OCI-M1 (cell line): Measurements from ENCODE around the gene NCOA6.
"Not testable (repeated sequence)": the region's sequence is repeated elsewhere in the genome, so short reads cannot be mapped to it uniquely, and the experiment has no call there.

Experiments used
- DNase-seq: peaks from one replicate; lab custom pipeline; 2025; lab: John Stamatoyannopoulos, UW

The NCOA6 gene

GRCh38 chr20:34719242-34720017 lies 106.0 kb downstream of the NCOA6 start:
- not testable (repeated sequence) for DNase-seq

DNA sequence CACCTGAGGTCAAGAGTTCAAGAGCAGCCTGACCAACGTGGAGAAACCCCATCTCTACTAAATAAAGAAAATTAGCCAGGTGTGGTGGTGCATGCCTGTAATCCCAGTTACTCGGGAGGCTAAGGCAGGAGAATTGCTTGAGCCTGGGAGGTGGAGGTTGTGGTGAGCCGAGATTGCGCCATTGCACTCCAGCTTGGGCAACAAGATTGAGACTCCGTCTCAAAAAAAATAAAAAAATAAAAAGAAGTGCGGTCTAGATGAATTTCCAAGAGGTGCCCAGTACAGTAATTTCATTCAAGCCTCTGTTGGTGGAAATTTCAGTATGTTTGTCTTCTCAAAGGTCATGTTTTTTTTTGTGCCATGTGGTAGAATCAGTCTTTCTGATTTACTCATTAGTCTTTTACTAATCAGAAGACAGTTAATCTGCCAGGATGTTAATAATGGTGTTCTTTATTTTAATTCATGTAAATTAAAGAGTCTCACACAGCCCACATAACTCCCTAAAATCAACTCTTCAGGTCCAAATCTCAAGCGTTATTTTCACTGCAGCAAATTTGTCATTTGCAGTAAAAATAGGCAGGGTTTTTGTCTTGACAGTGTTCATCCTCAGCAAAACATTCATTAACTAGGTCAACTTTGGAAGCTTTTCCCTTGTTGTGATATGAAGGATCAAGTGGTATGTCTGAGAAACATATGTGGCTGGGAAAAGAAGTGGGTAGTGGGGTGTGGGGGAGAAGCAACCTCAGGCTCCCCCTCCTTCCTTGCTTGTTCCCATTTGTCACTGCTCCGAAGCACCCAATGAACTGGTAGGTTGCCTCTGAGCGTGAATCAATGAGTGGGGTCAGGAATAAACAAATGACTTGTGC lies 108.0 kb downstream of the NCOA6 start:
- DNase-seq, result no peak

DNA sequence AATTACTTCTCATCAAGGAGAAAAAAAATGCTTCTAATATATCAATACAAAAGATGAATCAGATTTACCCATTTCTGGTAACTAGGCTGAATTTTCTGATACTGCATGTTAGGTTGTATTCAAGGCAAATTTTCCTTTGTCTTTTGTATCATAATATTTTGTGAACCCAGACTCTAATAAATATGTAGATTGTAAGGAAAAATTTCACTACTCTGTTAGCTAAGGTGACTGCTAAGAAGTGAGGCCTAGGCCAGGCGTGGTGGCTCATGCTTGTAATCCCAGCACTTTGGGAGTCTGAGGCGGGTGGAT lies 108.6 kb downstream of the NCOA6 start:
- DNase-seq, result no peak

DNA sequence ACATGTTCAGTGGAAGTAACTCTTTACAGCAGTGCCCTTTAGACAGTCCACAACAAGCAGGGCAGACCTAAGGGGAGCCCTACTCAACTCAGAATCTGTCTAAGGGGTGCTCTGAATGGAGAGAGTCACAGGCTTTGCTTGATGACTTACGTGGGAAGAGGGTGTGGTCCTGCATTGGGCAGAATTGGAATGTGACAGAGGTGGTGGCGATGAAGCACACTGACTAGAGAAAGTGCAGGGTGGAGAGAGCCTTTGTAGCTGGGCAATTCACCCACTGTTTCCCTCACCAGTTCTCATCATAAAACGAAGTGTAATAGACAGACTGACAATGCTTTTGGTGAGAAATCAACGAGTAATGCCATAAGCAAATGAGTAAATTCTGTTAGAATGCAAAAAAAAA lies 110.1 kb downstream of the NCOA6 start:
- DNase-seq, result no peak

GRCh38 chr20:34713944-34714515 lies 111.4 kb downstream of the NCOA6 start:
- not testable (repeated sequence) for DNase-seq

- DNase-seq, result peak; percentile 97
Observed at GRCh38 chr20:34713194-34713943, 112.1 kb downstream of the NCOA6 start.

DNA sequence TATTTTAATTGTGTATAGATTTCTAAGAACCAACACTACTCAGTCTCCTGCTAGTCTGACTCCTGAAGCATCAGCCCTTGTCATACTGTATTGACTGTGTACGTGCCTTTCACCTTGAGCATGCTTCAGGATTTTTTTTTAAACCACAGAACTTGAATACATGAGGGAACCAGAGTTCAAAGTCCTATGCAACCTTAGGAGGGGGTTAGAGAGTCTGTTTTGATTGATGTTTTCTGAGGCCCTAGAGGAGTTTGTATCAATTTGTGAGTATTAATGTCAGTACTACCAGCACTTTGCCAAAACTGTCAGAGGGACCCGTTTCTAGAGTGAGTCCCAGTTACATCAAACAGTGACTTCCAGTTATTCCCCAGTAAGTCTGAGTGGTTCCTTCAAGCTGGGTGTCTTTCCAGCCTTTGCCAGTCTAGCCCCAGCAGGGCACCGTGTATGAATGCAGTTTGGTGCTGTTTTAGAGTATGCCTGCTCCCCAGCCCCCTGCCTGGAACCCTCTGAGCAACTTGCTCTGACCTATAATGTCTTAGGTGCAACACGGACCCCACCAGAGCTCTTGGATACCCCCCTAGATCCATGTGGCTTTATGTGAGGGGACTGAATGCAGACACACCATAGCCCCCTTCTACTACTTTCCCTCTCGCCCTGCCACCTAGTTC lies 112.8 kb downstream of the NCOA6 start:
- DNase-seq, result peak; percentile 20

DNA sequence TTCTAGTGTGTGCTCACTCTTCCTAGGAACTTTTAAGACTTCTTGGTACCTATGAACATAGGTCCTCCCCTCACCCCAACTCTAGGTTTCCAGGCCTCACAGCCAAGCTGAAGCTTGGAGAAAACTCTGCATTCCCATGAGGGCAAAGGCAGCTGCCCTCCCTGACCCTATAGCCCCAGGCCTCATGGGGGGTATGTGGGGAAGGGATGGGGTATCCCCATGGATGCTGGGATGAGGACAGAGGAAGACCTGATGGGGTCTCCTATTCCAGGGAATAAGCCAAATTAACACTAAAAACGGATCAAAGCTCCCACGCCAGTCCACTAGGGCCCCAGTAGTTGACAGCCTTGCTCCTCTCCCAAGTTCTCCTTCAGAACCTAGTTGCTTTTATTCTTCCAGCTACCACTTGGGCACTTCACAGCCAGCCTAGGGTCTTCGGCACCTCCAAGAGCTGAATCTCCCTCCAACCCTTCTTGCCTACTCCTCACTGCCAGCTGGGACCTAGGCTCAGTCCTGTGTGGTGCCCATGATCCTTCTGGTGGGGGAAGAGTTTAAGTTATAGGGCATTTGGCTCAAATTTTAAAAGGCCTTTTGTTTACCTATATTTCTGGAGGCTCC lies 113.5 kb downstream of the NCOA6 start:
- DNase-seq, result no peak

DNA sequence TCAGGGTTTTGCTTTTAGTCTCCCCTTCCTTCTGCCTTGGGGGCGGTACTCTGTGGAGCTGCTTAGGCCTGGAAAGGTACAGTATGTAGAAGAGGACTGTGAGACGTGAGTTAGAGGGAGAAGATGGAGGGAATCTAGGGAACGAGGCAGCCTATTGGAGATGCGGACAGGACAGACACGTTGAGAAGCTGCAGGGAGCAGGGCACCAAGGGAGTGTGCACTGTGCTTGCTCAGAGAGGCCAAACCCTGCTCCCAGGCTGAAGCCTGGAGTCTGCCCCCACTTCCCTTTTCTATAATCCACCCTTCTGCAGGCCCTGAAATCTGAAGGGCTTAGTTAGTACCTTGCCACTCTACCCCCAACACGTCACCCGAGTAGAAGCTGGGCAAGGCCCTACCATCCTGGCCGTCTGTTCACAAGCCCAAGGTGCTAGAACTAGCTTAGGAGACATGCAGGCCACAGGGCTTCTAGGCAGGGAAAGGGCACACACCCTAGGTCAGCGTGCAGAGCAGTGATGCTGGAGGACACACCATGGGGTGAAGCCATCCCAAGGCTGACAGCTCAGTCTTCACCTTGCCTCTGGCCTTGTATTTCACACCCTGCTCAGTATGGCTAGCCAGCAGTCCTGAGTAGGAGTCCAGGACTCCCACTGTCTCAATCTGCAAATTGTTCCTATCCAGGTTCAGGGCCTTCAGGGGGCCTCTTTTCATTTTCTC lies 114.4 kb downstream of the NCOA6 start:
- peak; percentile 38 for DNase-seq

GRCh38 chr20:34710568-34710839 lies 114.9 kb downstream of the NCOA6 start:
- no peak for DNase-seq

DNA sequence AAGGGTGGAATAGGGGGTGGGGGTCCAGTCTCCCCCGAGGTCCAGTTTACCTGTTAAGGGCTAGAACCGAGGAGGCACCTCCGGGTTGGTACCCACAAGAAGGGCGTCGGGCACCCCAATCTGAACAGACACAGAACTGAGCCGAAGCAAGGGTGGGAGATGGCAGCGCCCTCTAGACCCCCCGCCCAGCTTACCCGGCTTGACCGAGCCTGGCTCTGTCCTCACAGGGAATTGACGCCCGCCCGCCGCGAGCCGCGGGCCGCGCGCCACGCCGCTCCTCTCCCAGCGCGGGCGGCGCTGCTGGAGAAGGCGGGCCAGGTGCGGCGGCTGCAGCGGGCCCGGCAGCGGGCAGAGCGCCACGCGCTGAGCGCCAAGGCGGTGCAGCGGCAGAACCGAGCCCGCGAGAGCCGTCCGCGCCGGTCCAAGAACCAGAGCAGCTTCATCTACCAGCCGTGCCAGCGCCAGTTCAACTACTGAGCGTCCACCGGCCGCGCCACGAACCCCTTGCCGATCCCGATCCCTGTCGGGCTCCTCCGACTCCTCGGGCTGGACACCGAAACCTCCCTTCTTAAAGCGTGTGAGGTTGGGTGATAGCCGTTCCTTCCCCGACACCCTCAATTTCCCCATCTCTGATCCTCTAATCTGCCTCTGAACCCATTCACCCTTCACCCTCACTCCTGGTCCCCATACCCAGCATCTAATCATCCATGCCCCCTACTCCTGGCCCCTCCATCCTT lies 115.5 kb downstream of the NCOA6 start:
- DNase-seq, result peak; percentile 89

DNA sequence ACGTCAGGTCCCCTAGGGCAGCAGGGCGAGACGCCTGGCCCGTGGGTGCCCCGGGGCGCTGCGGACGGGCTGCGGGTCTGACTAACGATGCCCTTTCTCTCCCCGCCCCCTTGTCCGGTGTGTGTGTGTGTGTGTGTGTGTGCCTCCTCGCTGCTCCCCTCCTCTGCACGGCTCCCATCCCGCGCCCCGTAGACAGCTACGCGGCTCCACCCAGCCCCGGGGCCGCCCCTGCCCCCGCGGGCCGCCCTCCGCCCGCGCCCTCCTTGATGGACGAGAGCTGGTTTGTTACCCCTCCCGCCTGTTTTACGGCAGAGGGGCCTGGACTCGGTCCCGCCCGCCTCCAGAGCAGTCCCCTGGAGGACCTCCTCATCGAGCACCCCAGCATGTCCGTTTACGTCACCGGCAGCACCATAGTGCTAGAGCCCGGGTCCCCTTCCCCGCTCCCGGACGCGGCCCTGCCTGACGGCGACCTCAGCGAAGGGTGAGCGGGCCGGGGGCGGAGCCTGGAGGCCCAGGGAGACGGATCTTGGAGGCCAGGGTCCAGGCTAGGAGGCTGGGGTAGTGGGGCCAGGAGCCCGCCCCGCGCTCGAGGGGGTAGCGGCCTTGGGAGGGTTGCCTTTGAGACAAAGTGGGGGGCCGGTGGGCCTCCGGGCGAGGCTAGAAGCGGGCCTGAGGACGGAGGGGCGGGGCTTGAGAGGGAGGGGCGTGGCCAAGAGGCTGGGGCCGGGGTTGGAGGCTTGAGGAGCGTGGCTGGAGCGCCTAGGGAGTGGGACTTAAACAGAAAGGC lies 116.2 kb downstream of the NCOA6 start:
- DNase-seq, result peak; percentile 89

- DNase-seq, result peak; percentile 72
Observed at GRCh38 chr20:34708621-34709043, 116.8 kb downstream of the NCOA6 start.

DNA sequence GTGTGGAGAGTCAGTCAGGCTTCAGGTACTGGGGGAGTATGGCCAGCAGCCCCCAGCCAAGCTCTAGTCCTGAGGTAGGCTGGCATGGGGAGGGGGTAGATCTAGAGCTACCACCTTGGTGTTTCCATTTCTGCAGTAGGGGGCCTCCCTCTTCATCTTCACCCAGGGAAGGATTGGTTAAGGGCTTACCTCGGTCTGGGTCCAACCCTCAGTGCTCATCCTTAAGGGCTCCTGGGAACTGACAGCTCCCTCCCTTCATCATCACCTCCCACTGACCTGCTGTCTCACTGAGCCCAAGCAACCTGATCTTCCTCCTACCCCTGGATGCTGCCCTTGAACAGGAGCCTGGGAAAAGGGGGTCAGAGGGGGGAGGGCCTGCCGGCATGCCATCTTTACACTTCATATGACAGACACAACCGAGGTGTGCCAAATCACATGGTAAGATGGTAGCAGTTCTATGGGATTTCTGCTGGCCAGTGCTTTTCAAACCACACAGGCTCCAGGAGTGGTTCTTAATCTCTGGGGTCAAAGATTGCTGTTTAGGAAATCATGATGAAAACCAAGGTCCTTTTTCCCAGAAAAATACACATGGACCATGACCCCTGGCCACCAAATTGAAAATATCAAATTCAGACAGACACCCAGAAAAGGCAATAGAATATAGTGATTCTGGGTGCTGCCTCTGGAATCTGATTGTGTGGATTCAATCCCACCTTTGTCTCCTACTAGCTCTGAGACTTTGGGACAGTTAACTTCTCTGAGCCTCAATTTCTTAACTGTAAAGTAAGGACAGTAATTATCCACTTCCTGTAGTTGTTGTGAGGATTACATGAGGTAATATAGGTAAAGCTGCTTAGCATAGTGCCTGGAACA lies 118.3 kb downstream of the NCOA6 start:
- DNase-seq, result no peak

- no peak for DNase-seq
Observed at GRCh38 chr20:34706302-34706875, 119.1 kb downstream of the NCOA6 start.

- peak; percentile 35 for DNase-seq
Observed at GRCh38 chr20:34705397-34706301, 119.8 kb downstream of the NCOA6 start.

- peak; percentile 47 for DNase-seq
Observed at GRCh38 chr20:34705008-34705396, 120.4 kb downstream of the NCOA6 start.
